Cardiac fibroblast (primary cell): Measurements from ENCODE around the gene LMNB1.
A peak's percentile ranks its signal among the peaks of the same experiment; 100 is the strongest.

ENCODE experiments used
- DNase-seq, 2 donors: peaks; one replicate each; pipeline versions ENCODE4 v3.0.0 to v3.0.0-alpha.2; 2010; ENCODE audit warnings: low read depth in 2 of 2
- H3K4me3 ChIP-seq, 2 donors: replicated peaks in 1 of 2; 1 replicate in 1 of 2; 2 replicates in 1 of 2; pipeline ENCODE4 v1.5.1; 2011; ENCODE audit warnings: low read depth in 2 of 2, low read length in 2 of 2, mild to moderate bottlenecking in 2 of 2, moderate library complexity in 1 of 2
- CTCF ChIP-seq: IDR thresholded peaks from one replicate; pipeline ENCODE4 v1.5.1; 2011; ENCODE audit warnings: low read depth, mild to moderate bottlenecking, low read length, inconsistent platforms

The LMNB1 gene

GRCh38 chr5:126877602-126878001 is 100.7 kb downstream of the LMNB1 start:
- no peak for DNase-seq
- no peak for TF ChIP-seq CTCF
- H3K4me3 ChIP-seq = no peak overlapping the region

- no peak for DNase-seq
- no peak for TF ChIP-seq CTCF
Observed at GRCh38 chr5:126878085-126878484, 101.1 kb downstream of the LMNB1 start.

GRCh38 chr5:126878634-126879033 is 101.7 kb downstream of the LMNB1 start:
- DNase-seq = no peak
- TF ChIP-seq CTCF = no peak
- no peak overlapping the region for H3K4me3 ChIP-seq

More at GRCh38 chr5:126878085-126878484, 101.1 kb downstream of the LMNB1 start:
- H3K4me3 ChIP-seq = no peak overlapping the region

- no peak for DNase-seq
- no peak for TF ChIP-seq CTCF
- no peak overlapping the region for H3K4me3 ChIP-seq
Observed at GRCh38 chr5:126881821-126882600, 105.1 kb downstream of the LMNB1 start.

- TF ChIP-seq CTCF = no peak
- H3K4me3 ChIP-seq = no peak overlapping the region
- peak; percentile 28 to 36 for DNase-seq
Observed at GRCh38 chr5:126883564-126884245, 106.8 kb downstream of the LMNB1 start.

- no peak overlapping the region for H3K4me3 ChIP-seq
- TF ChIP-seq CTCF = no peak
- peak; percentile 77 to 89 for DNase-seq
Observed at GRCh38 chr5:126884269-126884819, 107.4 kb downstream of the LMNB1 start.
